GM21528 (cell line): ENCODE data around the gene ADGRB2.

Experiments used
- ATAC-seq: cut with Tn5 transposase; IDR thresholded peaks from one replicate; pipeline ENCODE4 v1.9.1; 2021; ENCODE audit warnings: mild to moderate bottlenecking, moderate library complexity; ENCODE audit not compliant: unreplicated experiment, low FRiP score

Gene ADGRB2

GRCh38 chr1:31764312-31765040, at the start of gene ADGRB2:
ADGRB2 (minus strand) TSS chr1:31764340; CDS start chr1:31757221, 7,119 bp downstream.
- ATAC-seq, result no peak

GRCh38 chr1:31812158-31812829, 48.2 kb upstream of the ADGRB2 start:
- no peak for ATAC-seq

GRCh38 chr1:31811605-31812004, 47.5 kb upstream of the ADGRB2 start:
- ATAC-seq, result no peak

GRCh38 chr1:31809698-31810097, 45.6 kb upstream of the ADGRB2 start:
- no peak for ATAC-seq

GRCh38 chr1:31807273-31808048, 43.3 kb upstream of the ADGRB2 start:
- no peak for ATAC-seq

- no peak for ATAC-seq
Measured at GRCh38 chr1:31805318-31805717, 41.2 kb upstream of the ADGRB2 start.

GRCh38 chr1:31804098-31804497, 40.0 kb upstream of the ADGRB2 start:
- ATAC-seq, result no peak

GRCh38 chr1:31803610-31804009, 39.5 kb upstream of the ADGRB2 start:
- ATAC-seq, result no peak

- ATAC-seq, result no peak
Measured at GRCh38 chr1:31802190-31803150, 38.3 kb upstream of the ADGRB2 start.

GRCh38 chr1:31801458-31801857, 37.3 kb upstream of the ADGRB2 start:
- ATAC-seq, result no peak

GRCh38 chr1:31800674-31800967, 36.5 kb upstream of the ADGRB2 start:
- no peak for ATAC-seq

GRCh38 chr1:31799895-31800673, 35.9 kb upstream of the ADGRB2 start:
- no peak for ATAC-seq

- no peak for ATAC-seq
Measured at GRCh38 chr1:31799196-31799894, 35.2 kb upstream of the ADGRB2 start.

- no peak for ATAC-seq
Measured at GRCh38 chr1:31798433-31799195, 34.5 kb upstream of the ADGRB2 start.

GRCh38 chr1:31798086-31798432, 33.9 kb upstream of the ADGRB2 start:
- no peak for ATAC-seq

- ATAC-seq, result no peak
Measured at GRCh38 chr1:31797216-31797615, 33.1 kb upstream of the ADGRB2 start.

- ATAC-seq, result no peak
Measured at GRCh38 chr1:31796707-31797106, 32.6 kb upstream of the ADGRB2 start.

- no peak for ATAC-seq
Measured at GRCh38 chr1:31795801-31796621, 31.9 kb upstream of the ADGRB2 start.
